ENCODE results near the gene RNASE12.

The RNASE12 gene

DNA sequence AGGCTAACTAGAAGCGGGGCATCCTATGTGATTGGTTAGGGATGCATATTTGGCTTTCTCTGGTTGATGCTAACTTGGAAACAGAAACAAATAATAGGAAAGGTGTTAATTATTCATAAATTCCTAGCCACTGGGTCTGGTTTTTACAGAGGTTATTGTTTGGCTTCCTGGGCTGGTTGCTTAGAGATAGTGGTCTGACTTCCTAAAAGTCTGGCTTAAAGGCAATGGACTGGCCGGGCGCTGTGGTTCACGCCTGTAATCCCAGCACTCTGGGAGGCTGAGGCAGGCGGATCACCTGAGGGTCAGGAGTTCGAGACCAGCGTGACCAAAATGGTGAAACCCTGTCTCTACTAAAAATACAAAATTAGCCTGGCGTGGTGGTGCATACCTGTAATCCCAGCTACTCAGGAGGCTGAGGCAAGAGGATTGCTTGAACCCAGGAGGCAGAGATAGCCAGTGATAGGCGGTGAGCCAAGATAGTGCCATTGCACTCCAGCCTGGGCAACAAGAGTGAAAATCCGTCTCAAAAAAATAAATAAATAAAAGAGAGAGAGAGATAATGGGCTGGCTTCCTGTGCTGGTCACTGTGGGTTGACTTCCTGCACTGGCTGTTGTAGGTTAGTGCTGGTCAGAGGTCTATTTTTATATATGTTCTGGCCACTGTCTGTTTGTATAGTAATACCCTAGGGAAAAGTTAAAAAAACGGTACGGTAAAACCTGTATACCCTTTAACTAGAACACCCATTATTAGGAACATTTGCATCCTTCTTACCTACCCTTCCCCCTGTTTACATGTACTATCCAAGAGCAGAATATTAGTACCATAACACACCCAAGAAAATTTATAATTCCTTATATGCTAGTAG, 26.2 kb upstream of the RNASE12 start:
- Histone ChIP-seq H3K4me3 (no peak overlapping the region), H3K9ac (ENCODE audit: insufficient read length) (no peak overlapping the region), H3K9me3 (ENCODE audit: low read depth, low read length) (no peaks in the 10 kb centered on the region), H3K27ac (no peak overlapping the region), H3K36me3 (ENCODE audit: insufficient read depth, low read length) (no peaks in the 10 kb centered on the region)
- DNase-seq (ENCODE audit: low read depth, low spot score) = no peak
- TF ChIP-seq EZH2 (IDR thresholded peaks at IDR 0.05) (no peak), POLR2AphosphoS5 (IDR thresholded peaks at IDR 0.05; ENCODE audit: borderline replicate concordance, low read depth, low read length) (no peak), FOXP2 (optimal IDR thresholded peaks at IDR 0.05; ENCODE audit: control extremely low read depth, extremely low read length, insufficient read depth) (no peak)

- Histone ChIP-seq H3K9ac (ENCODE audit: insufficient read length) (no peak overlapping the region), H3K27ac (no peak overlapping the region), H3K36me3 (ENCODE audit: insufficient read depth, low read length) (no peaks in the 10 kb centered on the region), H3K9me3 (ENCODE audit: low read depth, low read length) (no peaks in the 10 kb centered on the region), H3K4me3 (no peak overlapping the region)
- TF ChIP-seq POLR2AphosphoS5 (IDR thresholded peaks at IDR 0.05; ENCODE audit: borderline replicate concordance, low read depth, low read length) (no peak), FOXP2 (optimal IDR thresholded peaks at IDR 0.05; ENCODE audit: control extremely low read depth, extremely low read length, insufficient read depth) (no peak), EZH2 (IDR thresholded peaks at IDR 0.05) (no peak)
- DNase-seq (ENCODE audit: low read depth, low spot score) = no peak
Observed at GRCh38 chr14:20615996-20616395, 24.8 kb upstream of the RNASE12 start.

DNA sequence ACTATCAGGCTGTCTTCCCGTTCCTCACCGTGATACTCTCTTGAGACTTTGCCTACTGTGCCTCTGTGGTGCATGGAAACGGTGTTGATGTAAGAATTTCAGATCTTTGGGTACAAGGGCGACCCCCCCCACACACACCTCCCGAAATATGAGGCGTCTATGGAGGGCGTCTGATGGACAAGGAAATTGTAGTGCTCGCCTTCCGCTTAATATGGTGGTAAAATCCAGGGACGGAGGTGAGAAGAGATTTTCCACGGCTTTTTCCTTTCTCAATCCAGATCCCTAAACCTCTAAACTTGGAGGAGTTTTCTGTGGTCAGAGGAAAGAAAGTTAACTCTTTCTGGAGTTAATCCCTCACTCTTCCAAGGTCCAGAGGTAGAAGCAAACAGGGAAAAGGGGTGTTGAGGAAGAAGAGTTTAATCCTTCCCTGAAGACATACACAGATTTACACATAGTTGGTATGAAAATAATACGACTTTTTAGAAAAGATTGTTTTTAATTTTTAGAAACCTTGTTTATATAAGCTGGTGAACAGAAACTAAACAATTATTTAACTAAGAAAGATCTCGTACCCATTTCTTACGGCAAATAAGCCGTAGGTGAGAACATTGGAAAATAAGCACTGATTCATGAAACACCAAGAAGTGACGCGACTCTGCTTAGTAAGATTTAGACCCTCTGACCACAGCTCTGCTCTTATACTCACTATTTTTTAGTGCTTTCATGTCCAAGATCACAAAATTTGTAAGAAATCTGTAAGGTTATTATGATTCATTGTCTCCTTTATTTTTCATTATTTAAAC, 23.1 kb upstream of the RNASE12 start:
- DNase-seq (ENCODE audit: low read depth, low spot score) = no peak
- no peak for TF ChIP-seq FOXP2 (optimal IDR thresholded peaks at IDR 0.05; ENCODE audit: control extremely low read depth, extremely low read length, insufficient read depth)
- no peak for TF ChIP-seq EZH2 (IDR thresholded peaks at IDR 0.05)
- no peak for TF ChIP-seq POLR2AphosphoS5 (IDR thresholded peaks at IDR 0.05; ENCODE audit: borderline replicate concordance, low read depth, low read length)
- Histone ChIP-seq H3K9ac (ENCODE audit: insufficient read length) (peak overlapping the region; percentile 70), H3K9me3 (ENCODE audit: low read depth, low read length) (no peaks in the 10 kb centered on the region), H3K27ac (peak overlapping the region; percentile 59; the same call in 1 of the 2 replicates), H3K36me3 (ENCODE audit: insufficient read depth, low read length) (no peaks in the 10 kb centered on the region), H3K4me3 (peak overlapping the region; percentile 77)

DNA sequence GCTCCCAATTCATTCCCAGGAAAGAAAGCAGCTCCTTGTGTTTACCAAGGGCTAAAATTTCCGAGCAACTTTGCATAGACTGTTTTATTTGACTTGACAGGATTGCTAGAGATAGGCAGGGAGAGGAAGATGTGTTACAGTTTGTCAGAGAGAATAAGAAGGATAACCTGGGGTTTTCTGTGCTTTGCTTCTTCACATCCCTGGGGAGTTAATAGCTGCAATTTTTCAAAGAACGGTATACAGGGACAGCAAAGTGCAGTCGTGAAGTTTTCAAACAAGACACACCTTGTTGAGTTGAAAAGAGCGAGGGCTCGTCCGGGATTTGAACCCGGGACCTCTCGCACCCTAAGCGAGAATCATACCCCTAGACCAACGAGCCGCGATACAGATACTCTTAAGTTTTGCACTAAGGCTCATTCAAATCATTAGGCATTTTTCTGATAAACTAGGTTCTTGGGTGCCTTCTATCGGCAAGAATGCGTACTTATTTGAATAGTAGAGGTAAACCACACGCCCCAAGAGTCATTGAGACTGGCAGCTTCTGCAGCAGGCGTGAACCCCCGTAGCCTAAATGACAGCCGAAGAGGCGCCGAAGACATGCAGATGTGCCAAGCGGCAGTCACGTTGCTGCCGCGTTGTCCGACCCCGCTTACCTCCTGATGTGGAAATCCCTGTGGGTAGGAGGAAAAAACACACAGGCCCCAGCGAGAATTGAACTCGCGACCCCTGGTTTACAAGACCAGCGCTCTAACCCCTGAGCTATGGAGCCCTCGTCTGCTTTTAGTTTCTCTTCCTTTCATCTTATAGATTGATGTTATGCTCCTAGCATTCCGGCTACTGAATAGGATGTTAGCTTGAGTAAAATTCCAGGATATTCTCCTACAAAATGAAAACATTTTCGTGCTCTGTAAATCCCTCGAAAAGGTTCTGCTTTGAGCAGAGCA, 22.2 kb upstream of the RNASE12 start:
- Histone ChIP-seq H3K9me3 (ENCODE audit: low read depth, low read length) (no peaks in the 10 kb centered on the region), H3K4me3 (peak overlapping the region; percentile 77), H3K36me3 (ENCODE audit: insufficient read depth, low read length) (no peaks in the 10 kb centered on the region), H3K27ac (0 out of 2 replicates have a peak overlapping the region, but pooled peaks have one; percentile 59), H3K9ac (ENCODE audit: insufficient read length) (peak overlapping the region; percentile 70)
- peak; percentile 99 for DNase-seq (ENCODE audit: low read depth, low spot score)
- TF ChIP-seq POLR2AphosphoS5 (IDR thresholded peaks at IDR 0.05; ENCODE audit: borderline replicate concordance, low read depth, low read length) (no peak; the same call in 1 of the 2 replicates), FOXP2 (optimal IDR thresholded peaks at IDR 0.05; ENCODE audit: control extremely low read depth, extremely low read length, insufficient read depth) (no peak), EZH2 (IDR thresholded peaks at IDR 0.05) (no peak)

DNA sequence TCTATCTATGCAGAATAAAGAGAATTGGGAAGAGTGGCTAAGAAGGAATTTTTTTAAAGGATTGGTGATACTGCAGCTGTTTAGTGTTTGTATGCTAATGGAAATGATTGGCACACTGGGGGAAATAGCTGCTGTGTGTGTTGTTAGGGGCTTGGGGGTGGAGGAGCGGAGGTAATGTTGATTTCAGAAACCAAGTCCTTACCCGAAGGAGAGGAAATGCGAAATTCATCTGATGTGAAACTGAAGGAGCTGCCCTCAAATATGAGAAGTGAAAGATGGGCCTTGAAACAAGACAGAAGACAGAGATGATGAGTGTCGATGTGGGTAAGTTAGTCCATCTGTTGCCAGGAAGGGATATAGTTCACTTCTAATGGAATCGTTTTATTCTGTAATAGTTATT, 21.2 kb upstream of the RNASE12 start:
- H3K36me3 ChIP-seq (ENCODE audit: insufficient read depth, low read length) = no peaks in the 10 kb centered on the region
- DNase-seq (ENCODE audit: low read depth, low spot score) = no peak
- H3K9me3 ChIP-seq (ENCODE audit: low read depth, low read length) = no peaks in the 10 kb centered on the region
- no peak overlapping the region for H3K9ac ChIP-seq (ENCODE audit: insufficient read length)
- H3K4me3 ChIP-seq = peak overlapping the region; percentile 77
- TF ChIP-seq POLR2AphosphoS5 (IDR thresholded peaks at IDR 0.05; ENCODE audit: borderline replicate concordance, low read depth, low read length) (no peak), EZH2 (IDR thresholded peaks at IDR 0.05) (no peak), FOXP2 (optimal IDR thresholded peaks at IDR 0.05; ENCODE audit: control extremely low read depth, extremely low read length, insufficient read depth) (no peak)
- H3K27ac ChIP-seq = no peak overlapping the region

- Histone ChIP-seq H3K27ac (no peak overlapping the region), H3K4me3 (peak overlapping the region; percentile 97), H3K9me3 (ENCODE audit: low read depth, low read length) (no peaks in the 10 kb centered on the region), H3K9ac (ENCODE audit: insufficient read length) (no peak overlapping the region), H3K36me3 (ENCODE audit: insufficient read depth, low read length) (no peaks in the 10 kb centered on the region)
- no peak for TF ChIP-seq FOXP2 (optimal IDR thresholded peaks at IDR 0.05; ENCODE audit: control extremely low read depth, extremely low read length, insufficient read depth)
- no peak for DNase-seq (ENCODE audit: low read depth, low spot score)
Observed at GRCh38 chr14:20611277-20611676, 20.1 kb upstream of the RNASE12 start.

DNA sequence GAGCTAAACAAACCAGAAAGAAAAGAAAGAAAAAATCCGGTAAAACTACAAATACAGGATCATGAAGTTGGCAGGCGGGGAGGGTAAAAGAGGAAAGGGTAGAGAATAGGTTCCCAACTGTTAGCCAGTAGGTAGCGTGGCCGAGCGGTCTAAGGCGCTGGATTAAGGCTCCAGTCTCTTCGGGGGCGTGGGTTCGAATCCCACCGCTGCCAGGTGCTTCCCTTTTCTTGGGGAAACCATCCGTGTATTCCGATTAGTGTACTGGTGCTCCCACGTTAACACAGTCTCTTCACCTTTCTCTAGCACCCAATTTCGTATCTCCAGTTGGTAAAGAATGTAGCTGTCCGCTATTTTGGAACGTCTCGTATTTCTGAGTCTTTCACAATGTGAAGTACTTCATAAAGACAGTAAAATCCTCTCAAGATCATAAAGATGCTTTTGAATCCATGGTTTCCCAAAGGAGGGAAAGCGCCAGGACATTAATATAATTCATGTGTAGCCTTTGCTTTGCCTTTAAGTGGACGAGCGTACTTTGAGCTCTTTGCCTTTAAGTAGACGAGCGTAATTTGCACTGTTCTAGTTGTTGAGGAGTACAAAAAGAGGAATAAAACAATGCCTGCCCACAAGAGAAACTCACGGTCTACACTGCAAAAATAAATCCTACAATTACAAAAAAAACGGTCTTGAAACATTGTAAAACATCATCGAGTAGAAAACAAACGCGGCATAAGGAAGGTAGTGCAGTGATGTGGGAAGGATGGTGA, 19.0 kb upstream of the RNASE12 start:
- Histone ChIP-seq H3K27ac (no peak overlapping the region), H3K36me3 (ENCODE audit: insufficient read depth, low read length) (no peaks in the 10 kb centered on the region), H3K9me3 (ENCODE audit: low read depth, low read length) (no peaks in the 10 kb centered on the region), H3K9ac (ENCODE audit: insufficient read length) (peak overlapping the region; percentile 75), H3K4me3 (peak overlapping the region; percentile 97)
- DNase-seq (ENCODE audit: low read depth, low spot score) = no peak
- TF ChIP-seq POLR2AphosphoS5 (IDR thresholded peaks at IDR 0.05; ENCODE audit: borderline replicate concordance, low read depth, low read length) (no peak), FOXP2 (optimal IDR thresholded peaks at IDR 0.05; ENCODE audit: control extremely low read depth, extremely low read length, insufficient read depth) (no peak), EZH2 (IDR thresholded peaks at IDR 0.05) (no peak)
